HepG2 (cell line): ENCODE results near the gene C20orf204. TPM values are rescaled to one million over a fixed set of nuclear protein-coding genes. Genes with fewer than 3 reads are reported as not detected.
A peak's percentile ranks its signal among the peaks of the same experiment; 100 is the strongest.

Experiments
- ARNT2 ChIP-seq: sonication (generic); formaldehyde crosslinking; IDR thresholded peaks from 2 replicates; pipeline ENCODE4 v1.8.0; 2022; ENCODE audit warnings: mild to moderate bottlenecking, low read depth, missing genetic modification reagents, moderate library complexity
- ATM ChIP-seq: fragments of 450-650 bp; IDR thresholded peaks from 2 replicates; pipeline ENCODE4 v1.7.1; 2017; ENCODE audit warnings: mild to moderate bottlenecking, borderline replicate concordance
- CBFB ChIP-seq: sonication (generic); formaldehyde crosslinking; IDR thresholded peaks from 2 replicates; pipeline ENCODE4 v1.4.0; 2020; ENCODE audit warnings: missing genetic modification reagents
- CENPT ChIP-seq: sonication (generic); formaldehyde crosslinking; IDR thresholded peaks from 2 replicates; pipeline ENCODE4 v1.8.0; 2022; ENCODE audit warnings: low read depth, mild to moderate bottlenecking, moderate library complexity, missing genetic modification reagents
- CENPX ChIP-seq: sonication (generic); formaldehyde crosslinking; IDR thresholded peaks from 2 replicates; pipeline ENCODE4 v1.9.0; 2021; ENCODE audit warnings: mild to moderate bottlenecking, missing genetic modification reagents, moderate library complexity
- GFI1 ChIP-seq: sonication (generic); formaldehyde crosslinking; IDR thresholded peaks from 2 replicates; pipeline ENCODE4 v1.5.0; 2020; ENCODE audit warnings: missing genetic modification reagents, mild to moderate bottlenecking, borderline replicate concordance
- HMGA1 ChIP-seq: sonication (generic); formaldehyde crosslinking; conservative IDR thresholded peaks from 2 replicates; pipeline ENCODE4 v1.4.0; 2020; ENCODE audit warnings: missing genetic modification reagents
- KIAA2018 ChIP-seq: sonication (generic); formaldehyde crosslinking; IDR thresholded peaks from 2 replicates; pipeline ENCODE4 v1.5.0; 2020; ENCODE audit warnings: mild to moderate bottlenecking, missing genetic modification reagents, borderline replicate concordance
- KMT2A ChIP-seq: sonication (generic); formaldehyde crosslinking; IDR thresholded peaks from 2 replicates; pipeline ENCODE4 v1.4.0; 2020; ENCODE audit warnings: missing genetic modification reagents
- PAXIP1 ChIP-seq: sonication (generic); formaldehyde crosslinking; conservative IDR thresholded peaks from 2 replicates; pipeline ENCODE4 v1.4.0; 2020; ENCODE audit warnings: mild to moderate bottlenecking, missing genetic modification reagents, moderate library complexity
- PITX1 ChIP-seq: sonication (generic); formaldehyde crosslinking; IDR thresholded peaks from 2 replicates; pipeline ENCODE4 v1.5.1; 2020; ENCODE audit warnings: mild to moderate bottlenecking, missing genetic modification reagents
- STAG1 ChIP-seq: sonication (generic); formaldehyde crosslinking; IDR thresholded peaks from 2 replicates; pipeline ENCODE4 v1.4.0; 2020; ENCODE audit warnings: missing genetic modification reagents
- ZNF205 ChIP-seq: IDR thresholded peaks from 2 replicates; pipeline ENCODE4 v1.6.1; 2018; ENCODE audit warnings: missing biosample characterization, missing genetic modification reagents
- ZNF746 ChIP-seq: sonication (generic); formaldehyde crosslinking; IDR thresholded peaks from 2 replicates; pipeline ENCODE4 v1.8.0; 2022; ENCODE audit warnings: mild to moderate bottlenecking, missing genetic modification reagents
- polyA plus RNA-seq, 8 experiments: library from polyadenylated mRNA; depleted of rRNA in 3 of 8; stranded (reverse) in 7 of 8; unstranded in 1 of 8; fragments of >200 nt; fragmentation: Illumina TruSeq in 4 of 8; extraction: Trizol in 4 of 8; gene quantifications; 2 replicates each; pipeline versions ENCODE4 v1.2.1 to v1.2.3, GENCODE V29; 2011 to 2016; ENCODE audit warnings: low read depth in 4 of 8, missing spikeins in 1 of 8, mixed read lengths in 1 of 8; ENCODE audit not compliant: insufficient read depth in 1 of 8
- total RNA-seq, 5 experiments: library from RNA; depleted of rRNA; stranded (reverse); fragments of >200 nt; fragmentation: Illumina TruSeq; extraction: Trizol; gene quantifications; 2 replicates each; pipeline ENCODE4 v1.2.3, GENCODE V29; 2016; ENCODE audit warnings: low read depth in 1 of 5
- TF ChIP-seq, protein P1 (sequence below): sonication (generic); formaldehyde crosslinking; IDR thresholded peaks from 2 replicates; pipeline ENCODE4 v1.4.0; 2020; ENCODE audit warnings: mild to moderate bottlenecking, missing genetic modification reagents

Gene C20orf204
- total and polyA plus RNA-seq, 2 of the 13 experiments (the other 11 are each of a cell fraction or from before 2014, with no cell fraction given): 22.1 to 80.0 TPM

DNA sequence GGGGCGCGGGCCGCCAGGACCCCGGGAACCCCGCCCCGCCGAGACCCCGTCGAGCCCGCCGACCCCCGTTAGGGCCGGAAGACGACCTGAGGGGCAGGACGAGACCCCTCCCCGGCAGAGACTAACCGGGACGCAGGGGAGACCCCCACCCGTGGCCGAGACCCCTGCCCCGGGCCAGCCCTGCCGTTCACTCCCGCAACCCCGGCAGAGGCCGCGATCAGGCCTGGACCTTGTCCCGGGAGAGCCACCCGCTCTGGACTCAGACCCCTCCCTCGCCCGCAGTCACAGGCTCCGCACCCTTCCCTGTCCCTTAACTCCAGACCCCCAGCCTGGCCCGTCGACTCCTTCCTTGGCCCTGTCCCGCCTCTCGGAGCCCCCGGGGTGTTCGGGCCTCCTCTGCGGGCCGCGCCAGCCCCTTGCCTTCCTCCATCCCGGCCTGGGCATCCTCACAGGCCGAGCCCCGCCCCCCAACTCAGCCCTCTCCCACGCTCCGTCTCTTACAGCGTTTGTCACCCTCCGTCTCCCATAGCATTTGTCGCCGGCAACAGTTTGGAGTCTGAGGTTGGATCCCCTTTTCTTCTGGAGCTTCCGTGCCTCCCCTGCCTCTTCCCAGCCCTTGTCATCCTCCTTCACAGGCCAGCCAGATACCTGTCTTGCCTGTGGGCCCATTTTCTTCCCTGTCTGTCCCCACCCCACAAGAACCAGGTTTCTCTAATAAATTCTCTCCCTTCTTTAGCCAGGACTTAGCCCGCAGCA is 27.6 kb downstream of the C20orf204 start (continued):
- no peak for TF ChIP-seq ATM
- no peak for TF ChIP-seq GFI1
- 0 out of 2 replicates have a peak, but pooled peaks have one; percentile 40 for TF ChIP-seq CBFB (CRISPR knock-in tag)
- TF ChIP-seq HMGA1 (CRISPR knock-in tag): no peak
- TF ChIP-seq ARNT2 (CRISPR knock-in tag): no peak
- no peak for TF ChIP-seq CENPX (CRISPR knock-in tag)
- TF ChIP-seq KMT2A (CRISPR knock-in tag): no peak
- no peak for TF ChIP-seq PAXIP1
- TF ChIP-seq ZNF205 (CRISPR knock-in tag): no peak
- no peak; the same call in 1 of the 2 replicates for TF ChIP-seq STAG1
- TF ChIP-seq ZNF746 (CRISPR knock-in tag): no peak
- TF ChIP-seq, protein P1, sequence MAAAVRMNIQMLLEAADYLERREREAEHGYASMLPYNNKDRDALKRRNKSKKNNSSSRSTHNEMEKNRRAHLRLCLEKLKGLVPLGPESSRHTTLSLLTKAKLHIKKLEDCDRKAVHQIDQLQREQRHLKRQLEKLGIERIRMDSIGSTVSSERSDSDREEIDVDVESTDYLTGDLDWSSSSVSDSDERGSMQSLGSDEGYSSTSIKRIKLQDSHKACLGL (CRISPR knock-in tag): peak; percentile 57
- TF ChIP-seq PITX1 (CRISPR knock-in tag): no peak
- no peak for TF ChIP-seq CENPT (CRISPR knock-in tag)
- TF ChIP-seq KIAA2018 (CRISPR knock-in tag): no peak
